ENCODE measurements around the gene ACSF2. TPM values are rescaled to one million over a fixed set of nuclear protein-coding genes. Genes with fewer than 3 reads are reported as not detected.

The ACSF2 gene
- total RNA-seq, 1 experiment from 2014 or later: 63.5 TPM

DNA sequence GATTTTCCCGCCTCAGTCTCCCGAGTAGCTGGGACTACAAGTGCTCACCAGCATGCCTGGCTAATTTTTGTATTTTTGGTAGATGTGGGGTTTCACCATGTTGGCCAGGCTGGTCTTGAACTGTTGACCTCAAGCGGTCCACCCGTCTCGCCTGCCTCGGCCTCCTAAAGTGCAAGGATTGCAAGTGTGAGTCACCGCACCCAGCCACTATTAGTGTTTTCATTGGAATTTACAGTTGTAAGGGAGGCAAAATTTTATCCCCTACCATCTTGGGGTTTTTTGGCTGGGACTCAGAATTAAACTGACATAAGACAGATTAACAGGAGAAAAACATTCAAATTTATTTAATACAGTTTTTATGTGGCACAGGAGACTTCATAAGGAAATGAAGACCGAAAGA is 69.9 kb downstream of the ACSF2 start:
- H2AFZ ChIP-seq (ENCODE audit: low read length): no peak overlapping the region
- no peak overlapping the region for H3K4me2 ChIP-seq (ENCODE audit: low read depth, low read length, poor library complexity, severe bottlenecking)

GRCh38 chr17:50498021-50498874 is 72.2 kb downstream of the ACSF2 start:
- Histone ChIP-seq H3K4me1 (ENCODE audit: low read length) (peaks cover 7% of the 10 kb centered on the region), H3K79me2 (ENCODE audit: low read length) (no peaks in the 10 kb centered on the region), H2AFZ (ENCODE audit: low read length) (no peak overlapping the region), H3K9me3 (ENCODE audit: low read length) (no peaks in the 10 kb centered on the region), H3K4me2 (ENCODE audit: low read depth, low read length, poor library complexity, severe bottlenecking) (no peak overlapping the region), H4K20me1 (ENCODE audit: insufficient read depth, low read depth, low read length) (no peaks in the 10 kb centered on the region), H3K9ac (ENCODE audit: low read length) (no peak overlapping the region), H3K27ac (ENCODE audit: low read length) (no peak overlapping the region), H3K27me3 (ENCODE audit: low read length) (no peaks in the 10 kb centered on the region), H3K36me3 (ENCODE audit: insufficient read depth, low read length) (no peaks in the 10 kb centered on the region), H3K9me2 (replicated peaks; ENCODE audit: insufficient read depth, low read length) (no peaks in the 10 kb centered on the region), H3K4me3 (ENCODE audit: low read length) (no peak overlapping the region)
- DNase-seq: no peak

More for the DNA sequence above, 69.9 kb downstream of the ACSF2 start:
- Histone ChIP-seq H4K20me1 (ENCODE audit: insufficient read depth, low read depth, low read length) (no peaks in the 10 kb centered on the region), H3K9me3 (ENCODE audit: low read length) (no peaks in the 10 kb centered on the region), H3K27me3 (ENCODE audit: low read length) (no peaks in the 10 kb centered on the region), H3K9me2 (replicated peaks; ENCODE audit: insufficient read depth, low read length) (no peaks in the 10 kb centered on the region), H3K4me1 (ENCODE audit: low read length) (peaks cover 21% of the 10 kb centered on the region), H3K4me3 (ENCODE audit: low read length) (no peak overlapping the region), H3K27ac (ENCODE audit: low read length) (no peak overlapping the region), H3K79me2 (ENCODE audit: low read length) (no peaks in the 10 kb centered on the region), H3K36me3 (ENCODE audit: insufficient read depth, low read length) (no peaks in the 10 kb centered on the region), H3K9ac (ENCODE audit: low read length) (no peak overlapping the region)
- no peak for DNase-seq

GRCh38 chr17:50499270-50499669 is 73.3 kb downstream of the ACSF2 start:
- H3K9ac ChIP-seq (ENCODE audit: low read length): no peak overlapping the region
- H3K4me3 ChIP-seq (ENCODE audit: low read length): no peak overlapping the region
- H3K27ac ChIP-seq (ENCODE audit: low read length): no peak overlapping the region
- DNase-seq: no peak
- no peaks in the 10 kb centered on the region for H3K36me3 ChIP-seq (ENCODE audit: insufficient read depth, low read length)
- H3K4me1 ChIP-seq (ENCODE audit: low read length): peaks cover 7% of the 10 kb centered on the region
- no peaks in the 10 kb centered on the region for H3K27me3 ChIP-seq (ENCODE audit: low read length)
- no peaks in the 10 kb centered on the region for H3K9me3 ChIP-seq (ENCODE audit: low read length)
- no peaks in the 10 kb centered on the region for H4K20me1 ChIP-seq (ENCODE audit: insufficient read depth, low read depth, low read length)
- H3K9me2 ChIP-seq (replicated peaks; ENCODE audit: insufficient read depth, low read length): no peaks in the 10 kb centered on the region
- no peak overlapping the region for H2AFZ ChIP-seq (ENCODE audit: low read length)
- no peaks in the 10 kb centered on the region for H3K79me2 ChIP-seq (ENCODE audit: low read length)
- no peak overlapping the region for H3K4me2 ChIP-seq (ENCODE audit: low read depth, low read length, poor library complexity, severe bottlenecking)

DNA sequence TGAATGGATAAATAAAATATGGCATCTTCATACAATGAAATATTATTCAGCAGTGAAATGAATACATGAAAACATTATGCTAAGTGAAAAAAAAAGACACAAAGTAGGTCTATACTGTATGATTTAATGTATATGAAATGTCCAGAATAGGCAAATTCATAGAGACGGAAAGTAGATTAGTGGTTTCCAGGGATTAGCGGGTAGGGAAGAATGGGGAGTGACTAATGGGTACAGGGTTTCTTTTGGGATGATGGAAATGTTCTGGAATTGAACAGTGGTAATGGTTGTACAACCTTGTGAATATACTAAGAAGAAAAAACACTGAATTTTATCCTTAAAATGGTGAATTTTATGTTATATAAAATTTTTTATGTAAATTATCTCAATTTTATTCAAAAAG is 73.7 kb downstream of the ACSF2 start:
- H3K36me3 ChIP-seq (ENCODE audit: insufficient read depth, low read length): no peaks in the 10 kb centered on the region
- no peak overlapping the region for H3K4me2 ChIP-seq (ENCODE audit: low read depth, low read length, poor library complexity, severe bottlenecking)
- H3K4me1 ChIP-seq (ENCODE audit: low read length): peaks cover 5% of the 10 kb centered on the region
- DNase-seq: no peak
- H3K79me2 ChIP-seq (ENCODE audit: low read length): no peaks in the 10 kb centered on the region
- no peaks in the 10 kb centered on the region for H3K9me2 ChIP-seq (replicated peaks; ENCODE audit: insufficient read depth, low read length)
- H4K20me1 ChIP-seq (ENCODE audit: insufficient read depth, low read depth, low read length): no peaks in the 10 kb centered on the region
- no peak overlapping the region for H3K4me3 ChIP-seq (ENCODE audit: low read length)
- no peaks in the 10 kb centered on the region for H3K27me3 ChIP-seq (ENCODE audit: low read length)
- H3K27ac ChIP-seq (ENCODE audit: low read length): no peak overlapping the region
- H2AFZ ChIP-seq (ENCODE audit: low read length): no peak overlapping the region
- no peaks in the 10 kb centered on the region for H3K9me3 ChIP-seq (ENCODE audit: low read length)
- no peak overlapping the region for H3K9ac ChIP-seq (ENCODE audit: low read length)

DNA sequence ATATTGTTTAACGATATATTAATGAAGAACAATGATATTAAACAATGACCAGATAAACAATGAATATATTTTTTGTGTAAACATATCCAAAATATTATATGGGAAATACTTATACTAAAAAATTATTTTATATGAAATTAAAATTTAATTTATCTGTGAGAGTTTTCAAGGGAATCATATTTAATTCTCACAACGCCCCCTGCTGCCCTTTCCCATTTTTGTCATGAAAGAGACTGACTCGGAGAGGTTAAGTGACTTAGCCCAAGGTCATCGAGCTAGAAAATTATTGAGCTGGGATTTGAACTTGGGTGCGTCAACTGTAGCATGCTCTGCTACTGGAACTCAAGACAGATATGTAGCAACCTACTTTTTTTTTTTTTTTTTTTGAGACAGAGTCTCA is 75.0 kb downstream of the ACSF2 start:
- Histone ChIP-seq H3K4me1 (ENCODE audit: low read length) (no peaks in the 10 kb centered on the region), H2AFZ (ENCODE audit: low read length) (no peak overlapping the region), H3K27ac (ENCODE audit: low read length) (no peak overlapping the region), H3K36me3 (ENCODE audit: insufficient read depth, low read length) (no peaks in the 10 kb centered on the region), H3K9me2 (replicated peaks; ENCODE audit: insufficient read depth, low read length) (no peaks in the 10 kb centered on the region), H4K20me1 (ENCODE audit: insufficient read depth, low read depth, low read length) (no peaks in the 10 kb centered on the region), H3K79me2 (ENCODE audit: low read length) (no peaks in the 10 kb centered on the region), H3K4me3 (ENCODE audit: low read length) (no peak overlapping the region), H3K9ac (ENCODE audit: low read length) (no peak overlapping the region), H3K9me3 (ENCODE audit: low read length) (no peaks in the 10 kb centered on the region), H3K4me2 (ENCODE audit: low read depth, low read length, poor library complexity, severe bottlenecking) (no peak overlapping the region), H3K27me3 (ENCODE audit: low read length) (no peaks in the 10 kb centered on the region)
- DNase-seq: peak; percentile 75

- H3K9me2 ChIP-seq (replicated peaks; ENCODE audit: insufficient read depth, low read length): no peaks in the 10 kb centered on the region
- no peak overlapping the region for H3K4me2 ChIP-seq (ENCODE audit: low read depth, low read length, poor library complexity, severe bottlenecking)
- no peak overlapping the region for H3K27ac ChIP-seq (ENCODE audit: low read length)
- no peaks in the 10 kb centered on the region for H3K4me1 ChIP-seq (ENCODE audit: low read length)
- no peak overlapping the region for H3K9ac ChIP-seq (ENCODE audit: low read length)
- H4K20me1 ChIP-seq (ENCODE audit: insufficient read depth, low read depth, low read length): no peaks in the 10 kb centered on the region
- H3K79me2 ChIP-seq (ENCODE audit: low read length): no peaks in the 10 kb centered on the region
- no peaks in the 10 kb centered on the region for H3K27me3 ChIP-seq (ENCODE audit: low read length)
- H3K4me3 ChIP-seq (ENCODE audit: low read length): no peak overlapping the region
- no peak overlapping the region for H2AFZ ChIP-seq (ENCODE audit: low read length)
- no peaks in the 10 kb centered on the region for H3K36me3 ChIP-seq (ENCODE audit: insufficient read depth, low read length)
- DNase-seq: no peak
- no peaks in the 10 kb centered on the region for H3K9me3 ChIP-seq (ENCODE audit: low read length)
Observed at GRCh38 chr17:50502301-50502990, 76.4 kb downstream of the ACSF2 start.

DNA sequence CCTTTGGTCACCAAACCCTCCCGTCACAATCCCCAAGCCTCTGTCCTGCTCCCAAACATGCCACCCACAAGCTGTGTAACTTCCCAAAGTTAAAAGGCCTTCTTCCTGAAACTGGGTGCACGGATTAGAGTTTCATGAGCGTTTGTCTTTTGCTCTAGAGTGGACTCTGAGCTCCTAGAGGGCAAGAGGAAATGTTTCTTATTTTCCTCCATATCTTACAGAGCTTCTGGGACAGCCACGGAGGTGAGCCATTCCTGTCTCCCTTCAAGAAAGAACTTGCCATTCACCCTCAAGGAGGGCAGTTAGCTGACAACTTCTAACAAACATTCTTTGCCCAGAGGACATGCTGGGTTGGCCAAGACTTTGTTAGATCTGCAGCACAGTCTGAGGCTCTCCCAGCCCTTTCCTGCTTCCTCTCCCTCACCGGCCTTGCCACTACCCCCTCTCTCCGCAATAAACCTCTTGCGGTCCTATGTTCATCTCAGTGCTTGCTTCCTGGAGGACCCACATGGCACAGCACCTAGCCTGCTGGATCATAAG is 79.6 kb downstream of the ACSF2 start:
- no peak for DNase-seq
- 0 out of 2 replicates have a peak overlapping the region, but pooled peaks have one; percentile 16 for H3K9ac ChIP-seq (ENCODE audit: low read length)
- no peaks in the 10 kb centered on the region for H3K36me3 ChIP-seq (ENCODE audit: insufficient read depth, low read length)
- H4K20me1 ChIP-seq (ENCODE audit: insufficient read depth, low read depth, low read length): no peaks in the 10 kb centered on the region
- no peak overlapping the region for H3K27ac ChIP-seq (ENCODE audit: low read length)
- H3K79me2 ChIP-seq (ENCODE audit: low read length): no peaks in the 10 kb centered on the region
- no peaks in the 10 kb centered on the region for H3K9me2 ChIP-seq (replicated peaks; ENCODE audit: insufficient read depth, low read length)
- no peak overlapping the region for H2AFZ ChIP-seq (ENCODE audit: low read length)
- H3K4me2 ChIP-seq (ENCODE audit: low read depth, low read length, poor library complexity, severe bottlenecking): no peak overlapping the region
- H3K9me3 ChIP-seq (ENCODE audit: low read length): no peaks in the 10 kb centered on the region
- H3K4me1 ChIP-seq (ENCODE audit: low read length): peaks cover 15% of the 10 kb centered on the region
- H3K4me3 ChIP-seq (ENCODE audit: low read length): no peak overlapping the region
- no peaks in the 10 kb centered on the region for H3K27me3 ChIP-seq (ENCODE audit: low read length)

DNA sequence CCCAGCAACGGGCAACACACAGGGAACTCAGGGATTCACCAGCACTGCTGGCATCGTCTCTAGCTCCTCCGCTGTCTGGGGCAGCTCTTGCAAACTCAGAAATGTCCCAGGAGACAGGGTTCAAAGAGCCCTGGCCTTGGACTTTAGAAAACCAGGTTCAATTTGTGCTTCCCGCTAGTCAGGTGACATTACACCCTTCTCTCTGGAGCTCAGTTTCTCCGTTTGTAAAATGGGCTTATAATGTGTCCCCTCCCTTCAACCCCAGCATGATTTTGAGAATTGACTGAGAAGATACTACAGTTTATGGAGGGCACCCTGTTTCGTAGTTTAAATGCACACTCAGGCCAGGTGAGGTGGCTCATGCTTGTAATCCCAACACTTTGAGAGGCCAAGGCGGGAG is 80.3 kb downstream of the ACSF2 start:
- Histone ChIP-seq H3K27ac (ENCODE audit: low read length) (no peak overlapping the region), H3K79me2 (ENCODE audit: low read length) (no peaks in the 10 kb centered on the region), H3K4me2 (ENCODE audit: low read depth, low read length, poor library complexity, severe bottlenecking) (no peak overlapping the region), H3K9me3 (ENCODE audit: low read length) (no peaks in the 10 kb centered on the region), H4K20me1 (ENCODE audit: insufficient read depth, low read depth, low read length) (no peaks in the 10 kb centered on the region), H2AFZ (ENCODE audit: low read length) (no peak overlapping the region), H3K27me3 (ENCODE audit: low read length) (no peaks in the 10 kb centered on the region), H3K36me3 (ENCODE audit: insufficient read depth, low read length) (no peaks in the 10 kb centered on the region), H3K4me1 (ENCODE audit: low read length) (peaks cover 15% of the 10 kb centered on the region), H3K9ac (ENCODE audit: low read length) (no peak overlapping the region), H3K9me2 (replicated peaks; ENCODE audit: insufficient read depth, low read length) (no peaks in the 10 kb centered on the region), H3K4me3 (ENCODE audit: low read length) (no peak overlapping the region)
- no peak for DNase-seq

Measured in Karpas-422 (cell line).